ENCODE measurements around the gene TPT1. TPM values are rescaled to one million over a fixed set of nuclear protein-coding genes. Genes with fewer than 3 reads are reported as not detected.
A peak's percentile ranks its signal among the peaks of the same experiment; 100 is the strongest.
"Not testable (repeated sequence)": the region's sequence is repeated elsewhere in the genome, so short reads cannot be mapped to it uniquely, and the experiment has no call there.

The TPT1 gene
- total and polyA plus RNA-seq, 3 donors from 2014 or later = 789 to 2,831 (median 1,272) TPM

DNA sequence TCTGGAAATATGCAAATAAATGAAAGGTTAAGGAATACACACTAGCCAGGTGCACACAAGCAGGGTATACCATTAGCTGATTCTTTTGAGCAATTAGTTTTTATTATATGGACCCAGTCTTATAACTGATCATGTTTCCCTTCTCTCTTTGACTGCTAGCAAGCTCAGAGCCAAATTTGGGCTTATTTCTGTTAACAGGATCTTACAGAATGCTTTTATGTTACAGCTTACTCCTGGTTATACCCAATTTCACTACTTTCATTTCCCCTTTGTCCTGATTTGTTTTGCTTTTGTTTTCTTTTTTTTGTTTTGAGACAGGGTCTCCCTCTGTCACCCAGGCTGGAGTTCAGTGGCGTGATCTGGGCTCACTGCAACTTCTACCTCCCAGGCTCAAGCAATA, 12.9 kb upstream of the TPT1 start:
- Histone ChIP-seq H3K4me1 (no peaks in the 10 kb centered on the region), H3K9me3 (no peaks in the 10 kb centered on the region), H3K27ac (no peak overlapping the region), H3K36me3 (ENCODE audit: low read depth, missing control alignments) (no peaks in the 10 kb centered on the region), H3K27me3 (no peaks in the 10 kb centered on the region), H3K4me3 (no peak overlapping the region)
- DNase-seq = no peak
- intact Hi-C loops (cut with DNase I; ENCODE audit: low total_unique reads) = no loop called here
- WGBS, 2 donors = 96 to 100% methylated on average over 1 of the region's 1 CpG
- TF ChIP-seq, protein P1, sequence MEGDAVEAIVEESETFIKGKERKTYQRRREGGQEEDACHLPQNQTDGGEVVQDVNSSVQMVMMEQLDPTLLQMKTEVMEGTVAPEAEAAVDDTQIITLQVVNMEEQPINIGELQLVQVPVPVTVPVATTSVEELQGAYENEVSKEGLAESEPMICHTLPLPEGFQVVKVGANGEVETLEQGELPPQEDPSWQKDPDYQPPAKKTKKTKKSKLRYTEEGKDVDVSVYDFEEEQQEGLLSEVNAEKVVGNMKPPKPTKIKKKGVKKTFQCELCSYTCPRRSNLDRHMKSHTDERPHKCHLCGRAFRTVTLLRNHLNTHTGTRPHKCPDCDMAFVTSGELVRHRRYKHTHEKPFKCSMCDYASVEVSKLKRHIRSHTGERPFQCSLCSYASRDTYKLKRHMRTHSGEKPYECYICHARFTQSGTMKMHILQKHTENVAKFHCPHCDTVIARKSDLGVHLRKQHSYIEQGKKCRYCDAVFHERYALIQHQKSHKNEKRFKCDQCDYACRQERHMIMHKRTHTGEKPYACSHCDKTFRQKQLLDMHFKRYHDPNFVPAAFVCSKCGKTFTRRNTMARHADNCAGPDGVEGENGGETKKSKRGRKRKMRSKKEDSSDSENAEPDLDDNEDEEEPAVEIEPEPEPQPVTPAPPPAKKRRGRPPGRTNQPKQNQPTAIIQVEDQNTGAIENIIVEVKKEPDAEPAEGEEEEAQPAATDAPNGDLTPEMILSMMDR (IDR thresholded peaks at IDR 0.05) = no peak
- TF ChIP-seq POLR2A (IDR thresholded peaks at IDR 0.05) = no peak

DNA sequence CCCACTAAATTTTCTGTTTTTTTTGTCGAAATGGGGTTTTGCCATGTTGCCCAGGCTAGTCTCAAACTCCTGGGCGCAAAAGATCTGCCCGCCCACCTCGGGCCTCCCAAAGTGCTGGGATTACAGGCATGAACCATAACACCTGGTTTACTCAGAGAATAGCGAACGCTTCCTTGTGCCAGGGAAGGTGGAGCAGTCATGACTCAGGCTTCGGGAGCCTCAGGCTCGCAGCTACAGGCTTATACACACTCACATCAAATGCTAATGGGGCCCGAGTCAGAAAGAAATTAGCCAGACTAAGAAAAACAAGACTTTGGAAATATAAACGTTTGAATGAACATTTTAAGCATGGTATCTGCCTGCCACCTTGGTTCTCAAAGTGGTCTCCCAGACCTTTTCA, 11.0 kb upstream of the TPT1 start:
- no peak for DNase-seq
- H3K9me3 ChIP-seq = no peaks in the 10 kb centered on the region
- H3K27ac ChIP-seq = no peak overlapping the region
- TF ChIP-seq POLR2A (IDR thresholded peaks at IDR 0.05) = no peak
- TF ChIP-seq, protein P1 (IDR thresholded peaks at IDR 0.05) = no peak
- no peak overlapping the region for H3K4me3 ChIP-seq
- WGBS, 2 donors = 87 to 92% methylated on average over 10 of the region's 10 CpGs
- H3K36me3 ChIP-seq (ENCODE audit: low read depth, missing control alignments) = no peaks in the 10 kb centered on the region
- H3K4me1 ChIP-seq = no peaks in the 10 kb centered on the region
- H3K27me3 ChIP-seq = no peaks in the 10 kb centered on the region
- intact Hi-C loops (cut with DNase I; ENCODE audit: low total_unique reads) = no loop called here

DNA sequence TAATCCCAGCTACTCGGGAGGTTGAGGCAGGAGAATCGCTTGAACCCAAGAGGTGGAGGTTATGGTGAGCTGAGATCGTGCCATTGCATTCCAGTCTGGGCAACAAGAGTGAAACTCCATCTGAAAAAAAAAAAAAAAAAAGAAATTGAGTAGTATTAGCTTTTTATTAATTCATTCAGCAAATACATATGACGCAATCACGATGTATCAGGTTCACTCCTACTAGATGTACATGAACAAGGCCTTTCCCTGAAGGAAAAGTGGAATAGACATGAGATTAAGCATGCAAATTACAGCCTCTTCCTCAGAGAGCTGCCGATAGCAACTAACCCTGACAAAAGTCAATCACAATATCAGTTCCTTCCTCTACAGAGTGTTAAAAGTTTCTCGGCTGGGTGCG, 9.2 kb upstream of the TPT1 start:
- H3K36me3 ChIP-seq (ENCODE audit: low read depth, missing control alignments) = no peaks in the 10 kb centered on the region
- no peak for DNase-seq
- intact Hi-C loops (cut with DNase I; ENCODE audit: low total_unique reads) = no loop called here
- no peak overlapping the region for H3K4me3 ChIP-seq
- TF ChIP-seq, protein P1 (IDR thresholded peaks at IDR 0.05) = no peak
- no peak for TF ChIP-seq POLR2A (IDR thresholded peaks at IDR 0.05)
- no peak overlapping the region for H3K27ac ChIP-seq
- no peaks in the 10 kb centered on the region for H3K27me3 ChIP-seq
- 96 to 97% methylated on average over 7 to 8 of the region's 8 CpGs for WGBS, 2 donors
- H3K4me1 ChIP-seq = no peaks in the 10 kb centered on the region
- H3K9me3 ChIP-seq = no peaks in the 10 kb centered on the region

- no peak for DNase-seq
- 51 to 56% methylated on average over 2 of the region's 2 CpGs for WGBS, 2 donors
- Histone ChIP-seq H3K36me3 (ENCODE audit: low read depth, missing control alignments) (no peaks in the 10 kb centered on the region), H3K4me3 (no peak overlapping the region), H3K9me3 (no peaks in the 10 kb centered on the region), H3K27me3 (no peaks in the 10 kb centered on the region), H3K27ac (no peak overlapping the region), H3K4me1 (no peaks in the 10 kb centered on the region)
- intact Hi-C loops (cut with DNase I; ENCODE audit: low total_unique reads) = no loop called here
- TF ChIP-seq POLR2A (IDR thresholded peaks at IDR 0.05) = no peak
- TF ChIP-seq, protein P1 (IDR thresholded peaks at IDR 0.05) = no peak
These were observed 8.5 kb upstream of the TPT1 start for GRCh38 chr13:45349438-45349837.

DNA sequence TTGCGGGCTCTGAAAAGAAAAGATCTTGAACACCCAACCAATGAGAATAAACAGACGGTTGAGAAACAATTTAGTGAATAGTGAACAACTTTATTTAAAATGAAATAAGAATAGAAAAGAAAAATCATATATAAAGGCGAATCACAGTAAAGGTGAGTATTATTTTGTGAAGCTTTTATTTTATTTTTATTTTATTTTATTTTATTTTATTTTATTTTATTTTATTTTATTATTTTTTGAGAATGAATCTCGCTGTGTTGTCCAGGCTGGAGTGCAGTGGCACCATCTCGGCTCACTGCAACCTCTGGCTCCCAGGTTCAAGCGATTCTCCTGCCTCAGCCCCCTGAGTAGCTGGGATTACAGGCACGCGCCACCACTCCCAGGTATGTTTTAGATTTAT, 3.1 kb upstream of the TPT1 start:
- WGBS, 2 donors = 95 to 96% methylated on average over 8 of the region's 8 CpGs
- intact Hi-C loops (cut with DNase I; ENCODE audit: low total_unique reads); H3K9me3 ChIP-seq; DNase-seq; H3K27me3 ChIP-seq; H3K27ac ChIP-seq; H3K36me3 ChIP-seq (ENCODE audit: low read depth, missing control alignments); H3K4me3 ChIP-seq: not testable (repeated sequence)
- peaks cover 16% of the 10 kb centered on the region for H3K4me1 ChIP-seq

DNA sequence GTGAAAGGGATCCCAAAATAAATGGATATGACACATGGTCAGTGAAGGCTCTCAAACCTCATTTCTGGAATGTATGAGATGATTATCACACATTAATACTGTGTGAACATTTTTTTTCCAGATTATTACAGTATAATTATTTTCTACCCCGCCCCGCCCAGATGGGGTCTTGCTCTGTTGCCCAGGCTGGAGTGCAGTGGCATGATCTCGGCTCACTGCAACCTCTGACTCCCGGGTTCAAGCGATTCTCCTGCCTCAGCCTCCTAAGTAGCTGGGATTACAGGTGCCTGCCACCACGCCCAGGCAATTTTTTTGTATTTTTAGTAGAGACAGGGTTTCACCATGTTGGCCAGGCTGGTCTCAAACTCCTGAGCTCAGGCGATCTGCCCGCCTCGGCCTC, 2.1 kb upstream of the TPT1 start:
- H3K4me3 ChIP-seq; H3K36me3 ChIP-seq (ENCODE audit: low read depth, missing control alignments); H3K9me3 ChIP-seq; DNase-seq; H3K27me3 ChIP-seq; H3K27ac ChIP-seq; intact Hi-C loops (cut with DNase I; ENCODE audit: low total_unique reads): not testable (repeated sequence)
- WGBS, 2 donors = 90 to 96% methylated on average over 9 of the region's 9 CpGs
- peaks cover 25% of the 10 kb centered on the region for H3K4me1 ChIP-seq

DNA sequence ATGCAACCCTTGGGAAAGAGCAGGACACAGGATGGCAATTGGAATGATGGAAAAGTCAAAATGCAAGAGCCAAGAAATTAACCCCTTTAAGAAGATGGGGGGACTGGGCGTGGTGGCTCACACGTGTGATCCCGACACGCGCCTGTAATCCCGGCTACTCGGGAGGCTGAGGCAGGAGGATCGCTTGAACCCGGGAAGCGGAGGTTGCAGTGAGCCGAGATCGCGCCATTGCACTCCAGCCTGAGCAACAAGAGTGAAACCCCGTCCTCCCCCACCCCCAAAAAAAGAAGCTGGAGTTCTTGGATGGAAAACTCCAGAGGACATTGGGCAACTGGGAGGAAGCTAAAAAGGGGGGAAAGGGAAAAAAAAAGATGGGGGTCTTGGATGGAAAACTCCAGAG, 1.7 kb upstream of the TPT1 start:
- Histone ChIP-seq H3K4me3 (peak overlapping the region in 1 of 2 donors; percentile 99), H3K4me1 (peaks cover 28% of the 10 kb centered on the region), H3K27ac (peak overlapping the region in 1 of 2 donors; percentile 100)
- H3K9me3 ChIP-seq; H3K36me3 ChIP-seq (ENCODE audit: low read depth, missing control alignments); intact Hi-C loops (cut with DNase I; ENCODE audit: low total_unique reads); DNase-seq; H3K27me3 ChIP-seq: not testable (repeated sequence)
- WGBS, 2 donors = 73 to 86% methylated on average over 14 of the region's 14 CpGs

Data from testis (tissue), 3 donors.